ENCODE measurements around the gene KLHL20.
"Not testable (repeated sequence)": the region's sequence is repeated elsewhere in the genome, so short reads cannot be mapped to it uniquely, and the experiment has no call there.

The KLHL20 gene, protein sequence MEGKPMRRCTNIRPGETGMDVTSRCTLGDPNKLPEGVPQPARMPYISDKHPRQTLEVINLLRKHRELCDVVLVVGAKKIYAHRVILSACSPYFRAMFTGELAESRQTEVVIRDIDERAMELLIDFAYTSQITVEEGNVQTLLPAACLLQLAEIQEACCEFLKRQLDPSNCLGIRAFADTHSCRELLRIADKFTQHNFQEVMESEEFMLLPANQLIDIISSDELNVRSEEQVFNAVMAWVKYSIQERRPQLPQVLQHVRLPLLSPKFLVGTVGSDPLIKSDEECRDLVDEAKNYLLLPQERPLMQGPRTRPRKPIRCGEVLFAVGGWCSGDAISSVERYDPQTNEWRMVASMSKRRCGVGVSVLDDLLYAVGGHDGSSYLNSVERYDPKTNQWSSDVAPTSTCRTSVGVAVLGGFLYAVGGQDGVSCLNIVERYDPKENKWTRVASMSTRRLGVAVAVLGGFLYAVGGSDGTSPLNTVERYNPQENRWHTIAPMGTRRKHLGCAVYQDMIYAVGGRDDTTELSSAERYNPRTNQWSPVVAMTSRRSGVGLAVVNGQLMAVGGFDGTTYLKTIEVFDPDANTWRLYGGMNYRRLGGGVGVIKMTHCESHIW

DNA sequence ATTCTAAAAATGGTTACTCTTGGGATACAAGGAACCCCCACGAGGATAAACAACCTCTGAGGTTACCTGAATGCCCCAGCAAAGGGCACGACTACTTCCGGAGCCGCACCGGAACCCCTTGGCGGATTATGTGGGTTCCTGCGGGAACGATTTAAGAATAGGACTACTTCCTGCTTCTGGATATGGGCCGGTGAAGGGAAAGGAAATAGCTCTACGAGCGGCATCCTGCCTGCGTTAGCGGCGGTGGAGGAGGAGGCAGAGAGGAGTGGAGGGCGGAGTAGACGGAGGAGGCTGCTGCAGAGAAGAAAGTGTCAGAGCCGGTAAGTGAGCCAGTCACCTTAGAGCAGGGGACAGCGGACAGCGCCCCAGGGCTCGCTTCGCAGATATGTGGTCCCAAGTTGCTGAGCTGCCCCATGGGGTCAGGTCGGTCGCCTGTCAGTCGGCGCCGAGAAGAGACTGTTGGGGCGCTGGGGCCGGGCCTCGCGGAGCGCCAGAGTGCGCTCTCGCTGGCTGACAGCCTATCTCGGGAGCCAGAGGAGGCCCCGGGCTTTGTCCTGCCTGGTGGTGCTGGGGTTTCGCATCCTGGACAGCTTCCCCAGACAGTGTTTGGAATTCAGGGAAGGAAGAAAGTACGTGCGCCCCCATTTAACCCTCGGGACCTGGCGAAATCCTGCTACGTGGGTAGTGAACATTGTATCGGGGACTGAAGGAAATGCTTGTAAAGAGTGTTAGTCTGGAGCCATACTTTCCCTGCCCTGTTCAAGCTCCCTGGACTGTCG lies at the start of gene KLHL20:
Gene KLHL20, plus strand, starts transcription at position 223 of the 779 bp plus-strand sequence. CDS start 1,063 bp downstream, outside the sequence.
- Mint-ChIP-seq H3K27me3 (ENCODE audit: low read depth) (peaks cover 22% of the 10 kb centered on the region), H3K27ac (peak within 1 kb of the TSS; percentile 97), H3K4me3 (peak within 1 kb of the TSS; percentile 97), H3K4me1 (ENCODE audit: low read depth) (peaks cover 20% of the 10 kb centered on the region), H3K36me3 (ENCODE audit: low read depth) (peaks cover 6% of the 10 kb centered on the region), H3K9me3 (peaks cover 4% of the 10 kb centered on the region)

DNA sequence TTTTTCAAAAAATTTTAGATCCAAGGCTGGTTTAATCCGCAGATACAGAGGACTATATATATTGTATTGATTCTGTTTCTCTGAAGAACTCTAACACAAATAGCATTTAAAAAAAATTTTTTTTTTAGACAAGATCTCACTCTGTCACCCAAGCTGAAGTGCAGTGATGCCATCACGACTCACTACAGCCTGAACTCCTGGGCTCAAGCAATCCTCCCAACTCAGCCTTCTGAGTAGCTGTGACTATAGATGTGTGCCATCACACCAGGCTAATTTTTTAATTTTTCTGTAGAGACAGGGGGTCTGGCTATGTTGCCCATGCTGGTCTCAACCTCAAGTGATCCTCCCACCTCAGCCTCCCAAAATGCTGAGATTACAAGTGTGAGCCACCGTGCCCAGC lies 48.1 kb upstream of the KLHL20 start:
- Mint-ChIP-seq H3K27ac (no peak overlapping the region), H3K27me3 (ENCODE audit: low read depth) (peaks cover 23% of the 10 kb centered on the region), H3K9me3 (no peaks in the 10 kb centered on the region)

DNA sequence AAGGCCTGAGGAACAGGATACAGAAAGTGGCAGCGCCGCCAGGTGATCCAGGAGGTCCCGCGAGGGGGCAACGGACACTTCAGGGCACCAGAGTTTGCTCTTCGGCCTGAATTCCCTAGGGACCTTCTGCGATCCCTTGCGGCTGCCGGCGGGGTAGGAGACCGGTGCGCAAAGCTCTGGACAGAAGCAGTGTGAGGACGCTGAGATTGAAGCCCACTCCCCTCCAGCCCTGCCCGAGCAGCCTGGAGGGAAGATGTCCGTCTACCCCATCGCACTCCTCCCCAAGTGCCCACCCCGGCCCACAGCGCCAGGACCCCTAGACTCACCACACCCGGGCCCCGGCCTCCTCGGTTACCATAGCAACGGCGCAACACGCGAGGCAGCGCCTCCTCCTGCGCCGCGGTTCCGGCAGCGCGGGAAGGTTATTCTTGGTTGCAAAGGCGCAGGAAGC lies 45.3 kb upstream of the KLHL20 start, which contains the start of gene ANKRD45:
Gene ANKRD45, minus strand, starts transcription at position 361 of the 451 bp plus-strand sequence. CDS start 10,433 bp downstream, outside the sequence.
- H3K27me3 Mint-ChIP-seq (ENCODE audit: low read depth), result peaks cover 23% of the 10 kb centered on the region
- peaks cover 2% of the 10 kb centered on the region for H3K4me1 Mint-ChIP-seq (ENCODE audit: low read depth)
- no peaks in the 10 kb centered on the region for H3K36me3 Mint-ChIP-seq (ENCODE audit: low read depth)
- no peaks in the 10 kb centered on the region for H3K9me3 Mint-ChIP-seq
- peak within 1 kb of the TSS; percentile 67 for H3K4me3 Mint-ChIP-seq
- no peak within 1 kb of the TSS for H3K27ac Mint-ChIP-seq

More for the DNA sequence above, 48.1 kb upstream of the KLHL20 start:
- Mint-ChIP-seq H3K36me3 (ENCODE audit: low read depth) (no peaks in the 10 kb centered on the region), H3K4me1 (ENCODE audit: low read depth) (peaks cover 2% of the 10 kb centered on the region), H3K4me3 (no peak overlapping the region)

DNA sequence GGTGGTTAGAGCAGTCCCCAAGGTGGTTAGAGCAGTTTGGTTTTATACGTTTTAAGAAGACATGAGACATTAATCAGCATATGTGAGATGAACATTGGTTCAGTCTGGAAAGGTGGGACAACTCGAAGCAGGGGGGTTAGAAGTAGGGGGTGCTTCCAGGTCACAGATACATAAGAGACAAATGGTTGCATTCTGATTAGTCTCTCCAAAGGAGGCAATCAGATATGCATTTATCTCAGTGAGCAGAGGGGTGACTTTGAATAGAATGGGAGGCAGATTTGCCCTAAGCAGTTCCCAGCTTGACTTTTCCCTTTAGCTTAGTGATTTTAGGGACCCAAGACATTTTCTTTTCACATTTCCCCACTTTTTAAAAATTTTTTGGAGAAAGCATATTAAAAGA lies 40.3 kb upstream of the KLHL20 start:
- H3K36me3 Mint-ChIP-seq (ENCODE audit: low read depth); H3K4me1 Mint-ChIP-seq (ENCODE audit: low read depth); H3K27ac Mint-ChIP-seq; H3K27me3 Mint-ChIP-seq (ENCODE audit: low read depth); H3K4me3 Mint-ChIP-seq; H3K9me3 Mint-ChIP-seq: not testable (repeated sequence)

DNA sequence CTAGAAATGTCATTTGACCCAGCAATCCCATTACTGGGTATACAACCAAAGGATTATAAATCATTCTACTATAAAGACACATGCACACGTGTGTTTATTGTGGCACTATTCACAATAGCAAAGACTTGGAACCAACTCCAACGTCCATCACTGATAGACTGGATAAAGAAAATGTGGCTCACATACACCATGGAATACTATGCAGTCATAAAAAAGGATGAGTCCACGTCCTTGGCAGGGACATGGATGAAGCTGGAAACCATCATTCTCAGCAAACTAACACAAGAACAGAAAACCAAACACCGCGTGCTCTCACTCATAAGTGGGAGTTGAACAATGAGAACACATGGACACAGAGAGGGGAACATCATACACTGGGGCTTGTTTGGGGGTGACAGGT lies 34.6 kb upstream of the KLHL20 start:
- not testable (repeated sequence) for H3K4me3 Mint-ChIP-seq; H3K4me1 Mint-ChIP-seq (ENCODE audit: low read depth); H3K27me3 Mint-ChIP-seq (ENCODE audit: low read depth); H3K9me3 Mint-ChIP-seq; H3K36me3 Mint-ChIP-seq (ENCODE audit: low read depth); H3K27ac Mint-ChIP-seq

DNA sequence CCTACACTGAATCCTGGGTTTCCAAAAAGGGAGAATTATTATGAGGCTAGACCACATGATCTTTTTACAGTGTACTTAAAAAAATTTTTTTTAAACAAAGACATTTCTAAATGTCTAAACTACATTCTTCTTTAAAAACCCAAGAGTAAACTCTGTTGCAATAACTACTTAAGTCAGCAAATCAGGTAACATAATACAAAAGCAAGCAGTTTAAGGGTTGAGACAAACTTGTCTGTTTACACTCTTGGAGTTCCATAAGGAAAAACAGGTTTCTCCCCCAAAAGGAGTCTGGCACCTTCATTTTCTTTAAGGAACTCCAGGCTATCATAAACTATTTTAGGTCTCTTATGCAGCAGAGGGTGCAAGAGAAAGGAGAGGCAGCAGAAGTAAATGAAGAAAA lies 32.6 kb upstream of the KLHL20 start:
- H3K4me3 Mint-ChIP-seq, result no peak overlapping the region
- peaks cover 4% of the 10 kb centered on the region for H3K27me3 Mint-ChIP-seq (ENCODE audit: low read depth)
- no peak overlapping the region for H3K27ac Mint-ChIP-seq
- H3K9me3 Mint-ChIP-seq, result no peaks in the 10 kb centered on the region
- no peaks in the 10 kb centered on the region for H3K36me3 Mint-ChIP-seq (ENCODE audit: low read depth)
- H3K4me1 Mint-ChIP-seq (ENCODE audit: low read depth), result no peaks in the 10 kb centered on the region

DNA sequence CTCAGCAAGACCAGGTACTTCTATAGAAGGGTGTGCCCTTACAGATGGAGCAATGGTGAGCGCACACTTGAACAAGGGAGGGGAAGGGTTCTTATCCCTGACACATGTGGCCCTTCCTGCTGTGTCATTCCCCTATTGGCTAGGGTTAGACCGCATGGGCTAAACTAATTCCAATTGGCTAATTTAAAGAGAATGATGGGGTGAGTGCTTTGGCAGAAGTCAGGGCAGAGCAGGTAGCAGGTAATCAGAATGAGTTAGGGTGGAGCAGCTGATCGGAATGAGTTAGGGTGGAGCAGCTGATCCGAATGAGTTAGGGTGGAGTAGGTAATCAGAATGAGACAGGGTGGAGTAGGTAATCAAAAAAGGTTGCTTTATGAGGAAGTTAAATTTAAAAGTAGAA lies 30.9 kb upstream of the KLHL20 start:
- not testable (repeated sequence) for H3K9me3 Mint-ChIP-seq; H3K4me3 Mint-ChIP-seq; H3K36me3 Mint-ChIP-seq (ENCODE audit: low read depth); H3K4me1 Mint-ChIP-seq (ENCODE audit: low read depth); H3K27ac Mint-ChIP-seq; H3K27me3 Mint-ChIP-seq (ENCODE audit: low read depth)

DNA sequence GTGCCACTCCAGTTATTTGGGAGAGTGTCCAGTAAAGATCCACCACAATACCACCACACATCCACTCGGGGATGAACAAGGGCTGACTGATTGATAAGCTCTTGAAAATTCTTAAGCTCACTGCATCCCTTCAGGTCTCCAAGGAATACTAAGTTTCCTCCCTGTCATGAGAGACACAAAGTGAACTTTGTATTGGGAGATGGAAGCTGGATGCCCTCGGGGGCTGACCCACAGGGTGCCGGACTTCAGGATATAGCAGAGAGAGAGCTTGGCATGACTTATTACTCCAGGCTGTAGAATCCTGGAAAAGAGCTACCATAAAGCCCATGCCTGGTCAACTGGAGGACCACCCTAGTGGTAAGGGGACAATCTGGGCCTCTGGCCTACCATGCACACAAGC lies 29.7 kb upstream of the KLHL20 start:
- not testable (repeated sequence) for H3K4me1 Mint-ChIP-seq (ENCODE audit: low read depth); H3K27ac Mint-ChIP-seq; H3K36me3 Mint-ChIP-seq (ENCODE audit: low read depth); H3K4me3 Mint-ChIP-seq; H3K9me3 Mint-ChIP-seq; H3K27me3 Mint-ChIP-seq (ENCODE audit: low read depth)

DNA sequence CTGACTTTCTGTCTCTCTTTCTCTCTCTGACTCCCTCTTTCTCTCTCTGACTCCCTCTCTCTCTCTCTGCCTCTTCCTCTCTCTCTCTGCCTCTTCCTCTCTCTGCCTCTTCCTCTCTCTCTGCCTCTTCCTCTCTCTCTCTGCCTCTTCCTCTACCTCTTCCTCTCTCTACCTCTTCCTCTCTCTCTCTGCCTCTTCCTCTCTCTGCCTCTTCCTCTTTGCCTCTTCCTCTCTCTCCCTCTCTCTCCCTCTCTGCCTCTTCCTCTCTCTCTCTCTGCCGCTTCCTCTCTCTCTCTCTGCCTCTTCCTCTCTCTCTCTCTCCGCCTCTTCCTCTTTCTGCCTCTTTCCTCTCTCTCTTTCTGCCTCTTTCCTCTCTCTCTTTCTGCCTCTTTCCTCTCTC lies 26.5 kb upstream of the KLHL20 start:
- no peaks in the 10 kb centered on the region for H3K9me3 Mint-ChIP-seq
- H3K27ac Mint-ChIP-seq, result no peak overlapping the region
- no peak overlapping the region for H3K4me3 Mint-ChIP-seq
- no peaks in the 10 kb centered on the region for H3K36me3 Mint-ChIP-seq (ENCODE audit: low read depth)
- H3K4me1 Mint-ChIP-seq (ENCODE audit: low read depth), result no peaks in the 10 kb centered on the region
- peaks cover 17% of the 10 kb centered on the region for H3K27me3 Mint-ChIP-seq (ENCODE audit: low read depth)

DNA sequence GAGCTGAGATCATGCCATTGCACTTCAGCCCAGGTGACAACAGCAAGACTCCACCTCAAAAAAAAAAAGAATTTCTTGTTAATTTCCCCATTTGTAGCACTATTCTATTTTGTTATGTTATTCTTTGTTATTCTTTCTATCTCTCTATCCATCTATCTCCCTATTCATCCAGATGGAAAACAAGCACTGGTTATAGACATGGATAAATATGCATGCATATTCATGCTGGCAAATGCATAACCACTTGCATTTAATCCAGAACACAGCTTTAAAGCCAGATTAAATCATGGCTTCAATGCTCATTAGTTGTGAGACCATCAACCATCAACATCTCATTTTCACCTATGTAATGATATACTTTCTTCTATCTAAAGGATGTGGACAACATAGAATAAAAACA lies 21.5 kb upstream of the KLHL20 start:
- Mint-ChIP-seq H3K9me3 (no peaks in the 10 kb centered on the region), H3K27me3 (ENCODE audit: low read depth) (peaks cover 29% of the 10 kb centered on the region), H3K4me3 (no peak overlapping the region), H3K36me3 (ENCODE audit: low read depth) (no peaks in the 10 kb centered on the region), H3K27ac (no peak overlapping the region), H3K4me1 (ENCODE audit: low read depth) (no peaks in the 10 kb centered on the region)

DNA sequence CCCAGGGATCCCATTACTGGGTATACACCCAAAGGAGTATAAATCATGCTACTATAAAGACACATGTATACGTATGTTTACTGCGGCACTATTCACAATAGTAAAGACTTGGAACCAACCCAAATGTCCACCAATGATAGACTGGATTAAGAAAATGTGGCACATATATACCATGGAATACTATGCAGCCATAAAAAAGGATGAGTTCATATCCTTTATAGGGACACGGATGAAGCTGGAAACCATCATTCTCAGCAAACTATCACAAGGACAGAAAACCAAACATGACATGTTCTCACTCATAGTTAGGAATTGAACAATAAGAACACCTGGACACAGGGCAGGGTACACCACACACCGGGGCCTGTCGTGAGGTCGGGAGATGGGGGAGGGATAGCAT lies 13.5 kb upstream of the KLHL20 start:
- peaks cover 31% of the 10 kb centered on the region for H3K27me3 Mint-ChIP-seq (ENCODE audit: low read depth)
- not testable (repeated sequence) for H3K36me3 Mint-ChIP-seq (ENCODE audit: low read depth); H3K9me3 Mint-ChIP-seq; H3K4me3 Mint-ChIP-seq; H3K27ac Mint-ChIP-seq; H3K4me1 Mint-ChIP-seq (ENCODE audit: low read depth)

DNA sequence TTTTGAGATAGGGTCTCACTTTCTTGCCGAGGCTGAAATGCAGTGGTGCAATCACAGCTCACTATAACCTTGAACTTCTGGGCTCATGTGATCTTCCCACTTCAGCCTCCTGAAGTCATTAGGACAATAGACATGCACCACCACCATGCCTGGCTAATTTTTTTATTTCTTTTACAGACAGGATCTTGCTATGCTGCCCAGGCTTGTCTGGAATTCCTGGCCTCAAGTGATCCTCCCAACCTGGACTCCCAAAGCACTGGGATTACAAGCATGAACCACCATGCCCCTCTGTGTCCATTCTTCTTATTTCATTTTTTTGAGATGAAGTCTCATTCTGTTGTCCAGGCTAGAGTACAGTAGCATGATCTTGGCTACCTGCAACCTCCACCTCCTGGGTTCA lies 12.0 kb upstream of the KLHL20 start:
- Mint-ChIP-seq H3K4me3 (no peak overlapping the region), H3K4me1 (ENCODE audit: low read depth) (no peaks in the 10 kb centered on the region), H3K27me3 (ENCODE audit: low read depth) (peaks cover 33% of the 10 kb centered on the region), H3K9me3 (peaks cover 4% of the 10 kb centered on the region), H3K36me3 (ENCODE audit: low read depth) (no peaks in the 10 kb centered on the region), H3K27ac (no peak overlapping the region)

DNA sequence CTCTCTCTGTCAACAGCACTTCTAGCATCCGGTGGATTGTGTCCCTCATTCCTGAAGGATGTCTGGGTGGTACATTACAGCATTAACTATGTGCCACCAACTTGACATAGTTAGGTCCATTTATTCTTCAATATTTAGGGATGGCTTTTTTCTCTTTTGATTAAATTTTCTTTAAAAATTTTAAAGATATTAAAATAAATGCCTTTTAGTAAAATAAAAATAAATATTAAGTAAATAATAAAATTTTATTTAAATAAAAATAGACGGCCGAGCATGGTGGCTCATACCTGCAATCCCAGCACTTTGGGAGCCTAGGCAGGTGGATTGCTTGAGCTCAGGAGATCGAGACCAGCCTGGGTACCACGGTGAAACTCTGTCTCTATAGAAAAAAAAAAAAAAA lies 9.7 kb upstream of the KLHL20 start:
- no peak overlapping the region for H3K27ac Mint-ChIP-seq
- no peaks in the 10 kb centered on the region for H3K9me3 Mint-ChIP-seq
- no peaks in the 10 kb centered on the region for H3K4me1 Mint-ChIP-seq (ENCODE audit: low read depth)
- no peaks in the 10 kb centered on the region for H3K36me3 Mint-ChIP-seq (ENCODE audit: low read depth)
- no peak overlapping the region for H3K4me3 Mint-ChIP-seq
- peaks cover 26% of the 10 kb centered on the region for H3K27me3 Mint-ChIP-seq (ENCODE audit: low read depth)

DNA sequence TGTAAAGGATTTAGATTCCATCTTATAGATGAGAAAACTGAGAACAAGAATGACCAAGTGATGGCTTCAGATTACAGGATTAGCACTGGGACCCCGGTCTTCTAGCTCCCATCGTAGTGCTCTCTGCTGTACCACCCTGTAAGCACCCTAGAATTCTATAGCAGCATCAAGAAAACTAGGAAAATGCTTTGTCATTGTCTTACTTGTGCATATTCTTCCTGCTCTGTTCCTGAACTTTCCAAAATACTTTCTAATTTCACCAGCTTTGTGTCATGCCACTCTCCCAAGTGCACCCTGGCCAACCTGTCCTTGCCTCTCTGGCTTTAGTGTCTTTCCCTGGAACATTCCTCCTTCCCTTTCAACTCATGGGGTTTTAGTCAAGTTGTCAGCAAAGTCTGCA lies 6.0 kb upstream of the KLHL20 start:
- H3K27ac Mint-ChIP-seq, result no peak overlapping the region
- no peaks in the 10 kb centered on the region for H3K36me3 Mint-ChIP-seq (ENCODE audit: low read depth)
- no peaks in the 10 kb centered on the region for H3K4me1 Mint-ChIP-seq (ENCODE audit: low read depth)
- H3K4me3 Mint-ChIP-seq, result no peak overlapping the region
- peaks cover 46% of the 10 kb centered on the region for H3K27me3 Mint-ChIP-seq (ENCODE audit: low read depth)
- H3K9me3 Mint-ChIP-seq, result peaks cover 3% of the 10 kb centered on the region

DNA sequence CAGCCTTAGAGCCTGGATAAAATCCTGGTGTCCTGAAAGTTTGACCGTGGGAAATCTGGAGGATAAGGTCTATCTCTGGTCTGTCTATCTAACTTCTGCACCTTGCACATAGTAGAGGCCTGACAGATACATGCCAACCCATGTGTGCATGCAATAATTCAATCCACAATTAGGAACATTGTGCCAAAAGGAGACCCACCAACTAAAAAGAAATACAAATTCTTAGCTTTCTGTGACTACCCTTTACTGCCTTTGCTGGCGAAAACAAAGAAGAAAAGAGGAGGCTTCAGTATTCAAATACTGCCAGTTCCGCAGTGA lies 381 bp upstream of the KLHL20 start:
- peaks cover 20% of the 10 kb centered on the region for H3K4me1 Mint-ChIP-seq (ENCODE audit: low read depth)
- H3K27ac Mint-ChIP-seq, result peak overlapping the region; percentile 97
- peak overlapping the region; percentile 97 for H3K4me3 Mint-ChIP-seq
- peaks cover 6% of the 10 kb centered on the region for H3K36me3 Mint-ChIP-seq (ENCODE audit: low read depth)
- H3K27me3 Mint-ChIP-seq (ENCODE audit: low read depth), result peaks cover 25% of the 10 kb centered on the region
- H3K9me3 Mint-ChIP-seq, result peaks cover 4% of the 10 kb centered on the region
